Ishikawa (cell line): ENCODE measurements around the gene SHKBP1.

ENCODE experiments used
- CEBPB ChIP-seq: IDR thresholded peaks from 2 replicates; pipeline ENCODE4 v1.6.1; 2012
- EGR1 ChIP-seq: IDR thresholded peaks from 2 replicates; pipeline ENCODE4 v1.6.1; 2012
- EP300 ChIP-seq: IDR thresholded peaks from 2 replicates; pipeline ENCODE4 v1.6.1; 2012; ENCODE audit warnings: borderline replicate concordance
- MAX ChIP-seq: IDR thresholded peaks from 2 replicates; pipeline ENCODE4 v1.6.1; 2012
- RAD21 ChIP-seq: IDR thresholded peaks from 2 replicates; pipeline ENCODE4 v1.6.1; 2012; ENCODE audit warnings: low read depth
- TAF1 ChIP-seq: IDR thresholded peaks from 2 replicates; pipeline ENCODE4 v1.6.1; 2012; ENCODE audit warnings: low read depth, mild to moderate bottlenecking
- ZBTB7A ChIP-seq: IDR thresholded peaks from 2 replicates; pipeline ENCODE4 v1.6.1; 2012; ENCODE audit warnings: low read depth

- TF ChIP-seq EGR1 = no peak
- no peak for TF ChIP-seq CEBPB
- no peak for TF ChIP-seq MAX
- TF ChIP-seq TAF1 = no peak
- no peak for TF ChIP-seq RAD21
- TF ChIP-seq ZBTB7A = no peak
- no peak for TF ChIP-seq EP300
These were observed 51.0 kb downstream of the SHKBP1 start for GRCh38 chr19:40627486-40628279.
